ENCODE data around the gene DAPK1. TPM values are rescaled to one million over a fixed set of nuclear protein-coding genes. Genes with fewer than 3 reads are reported as not detected.

DAPK1 gene
- total and polyA plus RNA-seq, 11 donors: 1.0 to 52.5 (median 2.3) TPM

- no peak for TF ChIP-seq POLR2A (IDR thresholded peaks at IDR 0.05)
- TF ChIP-seq, protein P1, sequence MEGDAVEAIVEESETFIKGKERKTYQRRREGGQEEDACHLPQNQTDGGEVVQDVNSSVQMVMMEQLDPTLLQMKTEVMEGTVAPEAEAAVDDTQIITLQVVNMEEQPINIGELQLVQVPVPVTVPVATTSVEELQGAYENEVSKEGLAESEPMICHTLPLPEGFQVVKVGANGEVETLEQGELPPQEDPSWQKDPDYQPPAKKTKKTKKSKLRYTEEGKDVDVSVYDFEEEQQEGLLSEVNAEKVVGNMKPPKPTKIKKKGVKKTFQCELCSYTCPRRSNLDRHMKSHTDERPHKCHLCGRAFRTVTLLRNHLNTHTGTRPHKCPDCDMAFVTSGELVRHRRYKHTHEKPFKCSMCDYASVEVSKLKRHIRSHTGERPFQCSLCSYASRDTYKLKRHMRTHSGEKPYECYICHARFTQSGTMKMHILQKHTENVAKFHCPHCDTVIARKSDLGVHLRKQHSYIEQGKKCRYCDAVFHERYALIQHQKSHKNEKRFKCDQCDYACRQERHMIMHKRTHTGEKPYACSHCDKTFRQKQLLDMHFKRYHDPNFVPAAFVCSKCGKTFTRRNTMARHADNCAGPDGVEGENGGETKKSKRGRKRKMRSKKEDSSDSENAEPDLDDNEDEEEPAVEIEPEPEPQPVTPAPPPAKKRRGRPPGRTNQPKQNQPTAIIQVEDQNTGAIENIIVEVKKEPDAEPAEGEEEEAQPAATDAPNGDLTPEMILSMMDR (IDR thresholded peaks at IDR 0.05): no peak
- no peak overlapping the region for H3K4me3 ChIP-seq
- peaks cover 0 to 43% (median 0%) of the 10 kb centered on the region in 12 donors for H3K4me1 ChIP-seq
- intact Hi-C loops (cut with DNase I): no loop called here
- peak overlapping the region in 2 of 12 donors; percentile 16 to 47 for H3K27ac ChIP-seq
- peaks cover 0 to 11% (median 2%) of the 10 kb centered on the region in 9 donors for H3K27me3 ChIP-seq
- DNase-seq: no peak
- H3K9me3 ChIP-seq: no peaks in the 10 kb centered on the region
- WGBS, 4 donors: 93 to 98% (median 96%) methylated on average over 2 of the region's 2 CpGs
- peaks cover 0 to 4% (median 0%) of the 10 kb centered on the region in 9 donors for H3K36me3 ChIP-seq
- ATAC-seq: no peak
These were observed 5.8 kb downstream of the DAPK1 start for GRCh38 chr9:87503430-87503829.

- Histone ChIP-seq H3K27me3 (peaks cover 0 to 6% (median 0%) of the 10 kb centered on the region in 9 donors), H3K4me3 (no peak overlapping the region), H3K27ac (peak overlapping the region in 2 of 12 donors; percentile 16 to 47), H3K9me3 (no peaks in the 10 kb centered on the region), H3K4me1 (peaks cover 0 to 44% (median 0%) of the 10 kb centered on the region in 12 donors), H3K36me3 (peaks cover 0 to 4% (median 0%) of the 10 kb centered on the region in 9 donors)
- ATAC-seq (no peak), DNase-seq (no peak)
- TF ChIP-seq, protein P1 (IDR thresholded peaks at IDR 0.05): no peak
- TF ChIP-seq POLR2A (IDR thresholded peaks at IDR 0.05): no peak
- intact Hi-C loops (cut with DNase I): no loop called here
- 55 to 70% (median 62%) methylated on average over 5 of the region's 5 CpGs for WGBS, 4 donors
These were observed 6.3 kb downstream of the DAPK1 start for GRCh38 chr9:87503927-87504326.

DNA sequence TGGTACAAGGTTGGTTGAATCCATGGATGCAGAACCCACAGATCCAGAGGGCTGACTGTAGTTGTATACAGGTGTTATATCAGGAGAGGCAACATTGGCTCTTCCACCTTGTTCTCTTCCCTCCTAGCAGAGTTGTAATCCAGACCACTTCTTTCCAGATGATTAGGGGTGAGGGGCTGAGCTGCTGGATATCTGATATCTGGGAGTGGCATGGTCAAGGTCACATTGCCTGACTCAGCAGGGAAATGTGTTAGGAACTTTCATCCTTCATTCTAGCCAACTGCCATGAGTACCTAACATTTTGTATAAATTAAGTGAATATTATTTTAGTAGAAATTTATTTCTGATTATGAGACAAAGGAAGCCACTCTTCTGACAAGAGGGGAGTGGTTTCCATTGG lies 7.3 kb downstream of the DAPK1 start:
- no peak for ATAC-seq
- H3K27me3 ChIP-seq: no peaks in the 10 kb centered on the region

GRCh38 chr9:87505869-87506678 lies 8.4 kb downstream of the DAPK1 start:
- Histone ChIP-seq H3K9me3 (no peaks in the 10 kb centered on the region), H3K27ac (no peak overlapping the region), H3K27me3 (no peaks in the 10 kb centered on the region), H3K36me3 (peaks cover 0 to 4% (median 0%) of the 10 kb centered on the region in 9 donors), H3K4me1 (peaks cover 0 to 46% (median 0%) of the 10 kb centered on the region in 12 donors), H3K4me3 (no peak overlapping the region)
- 94 to 98% (median 98%) methylated on average over 13 of the region's 13 CpGs for WGBS, 4 donors
- DNase-seq: no peak
- TF ChIP-seq, protein P1 (IDR thresholded peaks at IDR 0.05): no peak
- no peak for TF ChIP-seq POLR2A (IDR thresholded peaks at IDR 0.05)
- ATAC-seq: no peak
- intact Hi-C loops (cut with DNase I): no loop called here

More for the DNA sequence above, 7.3 kb downstream of the DAPK1 start:
- no peak for DNase-seq
- Histone ChIP-seq H3K4me1 (peaks cover 0 to 50% (median 0%) of the 10 kb centered on the region in 12 donors), H3K27ac (no peak overlapping the region), H3K9me3 (no peaks in the 10 kb centered on the region), H3K36me3 (peaks cover 0 to 4% (median 0%) of the 10 kb centered on the region in 9 donors), H3K4me3 (no peak overlapping the region)
- TF ChIP-seq, protein P1 (IDR thresholded peaks at IDR 0.05): no peak
- no peak for TF ChIP-seq POLR2A (IDR thresholded peaks at IDR 0.05)
- intact Hi-C loops (cut with DNase I): no loop called here
